ENCODE data around the gene PGAP3. TPM values are rescaled to one million over a fixed set of nuclear protein-coding genes. Genes with fewer than 3 reads are reported as not detected.

Gene PGAP3
- total RNA-seq, 1 donor from 2014 or later, result 36.8 TPM

DNA sequence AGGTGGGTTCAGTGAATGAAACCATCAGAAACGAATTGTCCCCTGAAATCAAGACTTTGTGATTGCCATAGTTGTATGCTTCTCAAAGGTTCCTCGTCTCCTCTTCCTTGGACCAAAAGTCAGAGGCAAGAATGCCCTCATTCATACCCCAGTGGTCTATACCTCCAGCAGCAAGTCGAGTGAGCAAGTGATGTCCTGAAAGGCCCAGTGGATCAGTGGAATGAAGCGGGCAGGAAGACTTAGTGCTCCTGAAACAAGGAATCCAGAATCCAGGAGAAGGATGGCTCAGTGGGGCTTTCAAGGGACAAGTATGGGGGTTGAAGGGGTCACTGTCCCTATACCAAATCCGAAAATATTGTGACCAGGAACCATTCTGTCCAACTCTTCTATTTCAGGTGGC, 6.7 kb upstream of the PGAP3 start:
- H3K9me3 Mint-ChIP-seq, result no peaks in the 10 kb centered on the region

DNA sequence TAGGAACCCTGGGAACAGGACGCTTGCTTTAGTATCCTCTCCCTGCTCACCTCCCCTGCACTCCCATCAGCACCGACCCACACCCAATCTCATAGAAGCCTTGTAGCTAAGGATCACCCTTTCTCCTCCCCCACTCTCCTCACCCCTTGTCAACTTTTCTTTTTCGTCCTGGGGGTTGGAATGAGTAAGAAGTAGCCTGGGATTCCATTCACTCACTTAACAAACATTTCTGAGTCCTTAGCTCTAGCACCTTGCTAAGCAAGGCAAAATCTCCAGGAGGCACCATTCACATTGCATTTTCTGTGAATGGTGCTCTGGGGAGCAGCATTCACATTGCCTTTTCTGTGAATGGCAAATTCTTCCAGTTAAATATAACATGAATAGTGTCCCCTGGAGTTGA, 1.1 kb upstream of the PGAP3 start:
- H3K9me3 Mint-ChIP-seq, result no peaks in the 10 kb centered on the region
- no peaks in the 10 kb centered on the region for H3K27me3 Mint-ChIP-seq (ENCODE audit: low read depth)
- peak overlapping the region; percentile 98 for H3K27ac Mint-ChIP-seq
- DNase-seq (ENCODE audit: low spot score in 2 of 2, unreplicated experiment in 2 of 2), result no peak
- H3K36me3 Mint-ChIP-seq, result peaks cover 4% of the 10 kb centered on the region
- TF ChIP-seq, protein P1, sequence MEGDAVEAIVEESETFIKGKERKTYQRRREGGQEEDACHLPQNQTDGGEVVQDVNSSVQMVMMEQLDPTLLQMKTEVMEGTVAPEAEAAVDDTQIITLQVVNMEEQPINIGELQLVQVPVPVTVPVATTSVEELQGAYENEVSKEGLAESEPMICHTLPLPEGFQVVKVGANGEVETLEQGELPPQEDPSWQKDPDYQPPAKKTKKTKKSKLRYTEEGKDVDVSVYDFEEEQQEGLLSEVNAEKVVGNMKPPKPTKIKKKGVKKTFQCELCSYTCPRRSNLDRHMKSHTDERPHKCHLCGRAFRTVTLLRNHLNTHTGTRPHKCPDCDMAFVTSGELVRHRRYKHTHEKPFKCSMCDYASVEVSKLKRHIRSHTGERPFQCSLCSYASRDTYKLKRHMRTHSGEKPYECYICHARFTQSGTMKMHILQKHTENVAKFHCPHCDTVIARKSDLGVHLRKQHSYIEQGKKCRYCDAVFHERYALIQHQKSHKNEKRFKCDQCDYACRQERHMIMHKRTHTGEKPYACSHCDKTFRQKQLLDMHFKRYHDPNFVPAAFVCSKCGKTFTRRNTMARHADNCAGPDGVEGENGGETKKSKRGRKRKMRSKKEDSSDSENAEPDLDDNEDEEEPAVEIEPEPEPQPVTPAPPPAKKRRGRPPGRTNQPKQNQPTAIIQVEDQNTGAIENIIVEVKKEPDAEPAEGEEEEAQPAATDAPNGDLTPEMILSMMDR (IDR thresholded peaks at IDR 0.05; ENCODE audit: unreplicated experiment), result no peak
- H3K4me3 Mint-ChIP-seq, result peak overlapping the region; percentile 97
- peaks cover 18% of the 10 kb centered on the region for H3K4me1 Mint-ChIP-seq

More for the DNA sequence above, 6.7 kb upstream of the PGAP3 start:
- H3K4me1 Mint-ChIP-seq, result peaks cover 8% of the 10 kb centered on the region
- DNase-seq (ENCODE audit: low spot score in 2 of 2, unreplicated experiment in 2 of 2), result no peak
- no peak overlapping the region for H3K27ac Mint-ChIP-seq
- H3K27me3 Mint-ChIP-seq (ENCODE audit: low read depth), result no peaks in the 10 kb centered on the region
- TF ChIP-seq, protein P1 (IDR thresholded peaks at IDR 0.05; ENCODE audit: unreplicated experiment), result no peak
- H3K36me3 Mint-ChIP-seq, result peaks cover 3% of the 10 kb centered on the region
- no peak overlapping the region for H3K4me3 Mint-ChIP-seq

DNA sequence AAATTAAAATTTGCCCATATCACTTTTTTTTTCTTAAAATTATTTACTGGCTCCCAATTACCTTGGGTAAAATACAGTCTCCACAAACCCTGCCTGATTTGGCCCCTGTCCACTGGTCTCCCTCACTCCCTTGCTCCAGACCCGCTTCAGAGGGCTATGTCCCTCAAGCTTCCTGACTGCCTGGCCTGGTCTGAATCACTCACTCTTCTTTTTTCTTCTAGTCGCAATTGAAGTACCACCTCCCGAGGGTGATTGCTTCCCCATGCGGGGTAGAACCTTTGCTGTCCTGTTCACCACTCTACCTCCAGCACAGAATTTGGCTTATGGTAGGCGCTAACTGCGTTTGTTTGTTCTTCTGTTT, 598 bp upstream of the PGAP3 start:
- Mint-ChIP-seq H3K4me1 (peaks cover 18% of the 10 kb centered on the region), H3K27ac (peak overlapping the region; percentile 98), H3K27me3 (ENCODE audit: low read depth) (no peaks in the 10 kb centered on the region), H3K9me3 (no peaks in the 10 kb centered on the region), H3K36me3 (peaks cover 5% of the 10 kb centered on the region), H3K4me3 (peak overlapping the region; percentile 97)
- no peak for DNase-seq (ENCODE audit: low spot score in 2 of 2, unreplicated experiment in 2 of 2)
- TF ChIP-seq, protein P1 (IDR thresholded peaks at IDR 0.05; ENCODE audit: unreplicated experiment), result no peak

DNA sequence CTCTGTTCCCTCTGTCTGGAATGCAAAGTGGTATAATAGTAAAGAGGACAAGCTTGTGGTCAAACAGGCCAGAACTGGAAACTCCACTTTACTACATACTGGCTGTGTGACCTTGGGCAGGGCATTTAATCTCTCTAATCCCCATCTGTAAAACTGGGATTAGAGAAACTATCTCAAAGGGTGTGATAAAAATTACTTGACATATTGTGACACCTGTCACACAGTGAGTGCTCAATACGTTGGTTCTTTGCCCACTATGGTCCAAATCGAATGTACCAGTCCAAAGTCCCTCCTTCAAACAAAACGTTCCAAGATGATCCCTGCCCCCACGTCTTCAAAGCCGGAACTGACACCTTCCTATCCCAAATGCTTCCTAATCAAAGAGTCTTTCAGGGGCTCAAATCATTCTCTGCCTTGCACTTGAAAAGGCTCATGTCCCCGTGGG, 734 bp downstream of the PGAP3 start:
- H3K4me3 Mint-ChIP-seq, result peak overlapping the region; percentile 97
- H3K27me3 Mint-ChIP-seq (ENCODE audit: low read depth), result no peaks in the 10 kb centered on the region
- DNase-seq (ENCODE audit: low spot score in 2 of 2, unreplicated experiment in 2 of 2), result no peak
- H3K9me3 Mint-ChIP-seq, result no peaks in the 10 kb centered on the region
- peaks cover 10% of the 10 kb centered on the region for H3K36me3 Mint-ChIP-seq
- H3K4me1 Mint-ChIP-seq, result peaks cover 18% of the 10 kb centered on the region
- H3K27ac Mint-ChIP-seq, result peak overlapping the region; percentile 98
- TF ChIP-seq, protein P1 (IDR thresholded peaks at IDR 0.05; ENCODE audit: unreplicated experiment), result no peak

DNA sequence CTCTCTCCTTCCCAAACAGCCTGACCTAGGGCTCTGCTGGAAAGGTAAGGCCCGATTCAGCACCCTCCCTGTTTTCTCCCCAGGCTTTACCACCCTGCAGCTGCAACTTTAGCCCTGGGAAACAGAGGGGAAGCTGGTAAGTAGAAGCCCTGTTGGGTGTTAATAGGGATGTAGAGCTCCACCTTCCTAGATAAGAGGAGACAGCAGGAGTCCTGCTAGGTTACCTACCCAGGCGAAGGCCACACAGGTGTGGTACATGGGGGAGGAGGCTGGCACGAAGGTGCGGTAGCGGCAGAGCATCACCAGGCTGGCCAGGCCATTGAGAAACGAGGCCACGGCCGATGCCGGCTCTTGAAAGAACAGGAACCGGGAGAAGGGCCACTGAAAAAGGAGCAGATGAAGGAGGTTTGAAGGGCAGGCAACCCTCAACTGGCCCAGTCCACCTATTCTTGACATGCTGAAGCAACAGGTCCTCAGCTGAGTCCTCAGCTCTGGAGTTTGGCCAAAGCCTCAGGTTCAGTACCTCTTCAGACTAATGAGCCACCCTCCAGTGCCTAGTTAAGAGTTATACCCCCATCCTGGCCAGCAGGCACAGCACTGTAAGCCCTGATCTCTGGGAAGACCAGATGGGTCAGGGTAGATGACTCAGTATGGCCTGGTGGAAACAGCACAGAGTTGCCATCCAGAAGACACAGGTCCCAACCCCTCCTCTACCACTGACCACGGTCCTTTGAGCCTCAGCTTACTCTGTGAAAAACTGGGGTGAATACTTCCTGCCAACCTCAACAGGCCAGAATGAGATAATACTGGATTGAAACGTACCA, 3.3 kb downstream of the PGAP3 start:
- peaks cover 22% of the 10 kb centered on the region for H3K36me3 Mint-ChIP-seq
- H3K4me3 Mint-ChIP-seq, result no peak overlapping the region
- TF ChIP-seq, protein P1 (IDR thresholded peaks at IDR 0.05; ENCODE audit: unreplicated experiment), result no peak
- H3K9me3 Mint-ChIP-seq, result no peaks in the 10 kb centered on the region
- DNase-seq (ENCODE audit: low spot score in 2 of 2, unreplicated experiment in 2 of 2), result no peak
- H3K27ac Mint-ChIP-seq, result no peak overlapping the region
- peaks cover 18% of the 10 kb centered on the region for H3K4me1 Mint-ChIP-seq
- H3K27me3 Mint-ChIP-seq (ENCODE audit: low read depth), result no peaks in the 10 kb centered on the region

Data from mesothelial cell of epicardium (in vitro differentiated cells).